RWPE2 (cell line): ENCODE data around the gene IFI27L2.

Experiments used
- ATAC-seq: fragments of 200-7000 bp; cut with Tn5 transposase; 3 replicates; pipeline ENCODE4 v1.9.1; 2021; ENCODE audit warnings: low read depth
- DNase-seq: peaks from one replicate; pipeline ENCODE4 v3.0.0-alpha.2; 2020; ENCODE audit warnings: low spot score
- H3K27ac ChIP-seq: fragments of 450-650 bp; 2 replicates; pipeline ENCODE4 v1.5.1; 2017; ENCODE audit warnings: mild to moderate bottlenecking; ENCODE audit not compliant: poor library complexity, severe bottlenecking
- H3K27me3 ChIP-seq: fragments of 250-450 bp; sonication (Bioruptor Pico); 2 replicates; pipeline ENCODE4 v1.5.1; 2021; ENCODE audit warnings: mild to moderate bottlenecking, moderate library complexity; ENCODE audit not compliant: insufficient read depth, poor library complexity, severe bottlenecking
- H3K36me3 ChIP-seq: fragments of 250-450 bp; sonication (Bioruptor Pico); 2 replicates; pipeline ENCODE4 v1.5.1; 2020; ENCODE audit warnings: low read depth, mild to moderate bottlenecking, moderate library complexity
- H3K4me1 ChIP-seq: fragments of 250-450 bp; sonication (Bioruptor Pico); 2 replicates; pipeline ENCODE4 v1.5.1; 2021; ENCODE audit warnings: mild to moderate bottlenecking, moderate library complexity; ENCODE audit not compliant: insufficient read depth, poor library complexity, severe bottlenecking
- H3K4me3 ChIP-seq: fragments of 250-450 bp; sonication (Bioruptor Pico); 2 replicates; pipeline ENCODE4 v1.5.1; 2021; ENCODE audit warnings: mild to moderate bottlenecking, moderate library complexity; ENCODE audit not compliant: severe bottlenecking
- H3K9me3 ChIP-seq: fragments of 250-450 bp; sonication (Bioruptor Pico); 2 replicates; pipeline ENCODE4 v1.5.1; 2021; ENCODE audit warnings: mild to moderate bottlenecking, moderate library complexity; ENCODE audit not compliant: severe bottlenecking
- CTCF ChIP-seq: fragments of 450-650 bp; IDR thresholded peaks from one replicate; pipeline ENCODE4 v1.5.1; 2017; ENCODE audit warnings: mild to moderate bottlenecking, moderate library complexity; ENCODE audit not compliant: poor library complexity, severe bottlenecking

Gene IFI27L2

GRCh38 chr14:94089479-94089878 is 39.9 kb downstream of the IFI27L2 start:
- no peak overlapping the region for H3K4me3 ChIP-seq
- peak; percentile 48; the same call in 1 of the 3 replicates for ATAC-seq
- no peaks in the 10 kb centered on the region for H3K9me3 ChIP-seq
- no peak for TF ChIP-seq CTCF
- DNase-seq = no peak
- H3K4me1 ChIP-seq = peaks cover 12% of the 10 kb centered on the region
- H3K27ac ChIP-seq = no peak overlapping the region
- no peaks in the 10 kb centered on the region for H3K27me3 ChIP-seq
- peaks cover 4% of the 10 kb centered on the region; the same call in 1 of the 2 replicates for H3K36me3 ChIP-seq

GRCh38 chr14:94088516-94088915 is 40.9 kb downstream of the IFI27L2 start:
- no peaks in the 10 kb centered on the region for H3K27me3 ChIP-seq
- no peak overlapping the region for H3K27ac ChIP-seq
- H3K4me1 ChIP-seq = peaks cover 12% of the 10 kb centered on the region
- DNase-seq (no peak), ATAC-seq (peak; percentile 56; the same call in 1 of the 3 replicates)
- H3K4me3 ChIP-seq = no peak overlapping the region
- TF ChIP-seq CTCF = no peak
- peaks cover 4% of the 10 kb centered on the region; the same call in 1 of the 2 replicates for H3K36me3 ChIP-seq
- H3K9me3 ChIP-seq = no peaks in the 10 kb centered on the region

GRCh38 chr14:94087891-94088290 is 41.5 kb downstream of the IFI27L2 start:
- DNase-seq (no peak), ATAC-seq (no peak)
- TF ChIP-seq CTCF = no peak
- Histone ChIP-seq H3K4me1 (peaks cover 12% of the 10 kb centered on the region), H3K9me3 (no peaks in the 10 kb centered on the region), H3K36me3 (peaks cover 7% of the 10 kb centered on the region; the same call in 1 of the 2 replicates), H3K27me3 (no peaks in the 10 kb centered on the region), H3K4me3 (no peak overlapping the region), H3K27ac (no peak overlapping the region)

- peak overlapping the region; percentile 83 for H3K4me3 ChIP-seq
- peaks cover 11% of the 10 kb centered on the region for H3K4me1 ChIP-seq
- DNase-seq (no peak), ATAC-seq (peak; percentile 49)
- no peaks in the 10 kb centered on the region for H3K9me3 ChIP-seq
- peak overlapping the region; percentile 47 for H3K27ac ChIP-seq
- H3K27me3 ChIP-seq = no peaks in the 10 kb centered on the region
- no peak for TF ChIP-seq CTCF
- peaks cover 42% of the 10 kb centered on the region for H3K36me3 ChIP-seq
These were observed 48.0 kb downstream of the IFI27L2 start for GRCh38 chr14:94081386-94081820.

- DNase-seq (peak; percentile 98), ATAC-seq (peak; percentile 98)
- H3K9me3 ChIP-seq = peaks cover 3% of the 10 kb centered on the region
- H3K27ac ChIP-seq = peak within 1 kb of the TSS; percentile 47
- H3K4me1 ChIP-seq = peaks cover 12% of the 10 kb centered on the region
- TF ChIP-seq CTCF = no peak
- peak within 1 kb of the TSS; percentile 83 for H3K4me3 ChIP-seq
- no peaks in the 10 kb centered on the region for H3K27me3 ChIP-seq
- H3K36me3 ChIP-seq = peaks cover 48% of the 10 kb centered on the region
These were observed 48.6 kb downstream of the IFI27L2 start, which contains the start of the genes DDX24 and IFI27L1 for GRCh38 chr14:94080621-94081385. Gene DDX24, minus strand, starts transcription at chr14:94081202. Its CDS starts 1,460 bp downstream, at chr14:94079742. Gene IFI27L1, plus strand, starts transcription at chr14:94081310. Its CDS starts 15,628 bp downstream, at chr14:94096938.
